Measurements from ENCODE around the gene MED28.
A peak's percentile ranks its signal among the peaks of the same experiment; 100 is the strongest.

Gene MED28

GRCh38 chr4:17587094-17587822 lies 27.2 kb upstream of the MED28 start:
- no peak overlapping the region for H3K4me3 Mint-ChIP-seq
- intact Hi-C loops (cut with micrococcal nuclease), result no loop called here
- H3K4me1 Mint-ChIP-seq (ENCODE audit: low read depth), result peaks cover 18% of the 10 kb centered on the region
- H3K36me3 Mint-ChIP-seq (ENCODE audit: low read depth), result peaks cover 100% of the 10 kb centered on the region
- H3K27me3 Mint-ChIP-seq, result no peaks in the 10 kb centered on the region
- H3K9me3 Mint-ChIP-seq, result no peaks in the 10 kb centered on the region
- H3K27ac Mint-ChIP-seq, result peak overlapping the region; percentile 39

GRCh38 chr4:17589355-17589754 lies 25.1 kb upstream of the MED28 start:
- H3K9me3 Mint-ChIP-seq, result no peaks in the 10 kb centered on the region

GRCh38 chr4:17595471-17596005 lies 18.9 kb upstream of the MED28 start:
- Mint-ChIP-seq H3K27me3 (no peaks in the 10 kb centered on the region), H3K27ac (peak overlapping the region; percentile 75), H3K4me1 (ENCODE audit: low read depth) (peaks cover 42% of the 10 kb centered on the region), H3K36me3 (ENCODE audit: low read depth) (peaks cover 100% of the 10 kb centered on the region), H3K9me3 (no peaks in the 10 kb centered on the region), H3K4me3 (peak overlapping the region; percentile 23)
- intact Hi-C loops (cut with micrococcal nuclease), result loop anchor here (2.0 kb wide), 1 partner anchor 15 kb away; no protein-coding TSS in a partner anchor

More at GRCh38 chr4:17589355-17589754, 25.1 kb upstream of the MED28 start:
- H3K4me3 Mint-ChIP-seq, result no peak overlapping the region
- peaks cover 100% of the 10 kb centered on the region for H3K36me3 Mint-ChIP-seq (ENCODE audit: low read depth)
- H3K27ac Mint-ChIP-seq, result no peak overlapping the region
- no peaks in the 10 kb centered on the region for H3K27me3 Mint-ChIP-seq
- peaks cover 38% of the 10 kb centered on the region for H3K4me1 Mint-ChIP-seq (ENCODE audit: low read depth)
- intact Hi-C loops (cut with micrococcal nuclease), result no loop called here

- Mint-ChIP-seq H3K27me3 (no peaks in the 10 kb centered on the region), H3K4me1 (ENCODE audit: low read depth) (peaks cover 31% of the 10 kb centered on the region), H3K27ac (no peak overlapping the region), H3K4me3 (no peak overlapping the region), H3K36me3 (ENCODE audit: low read depth) (peaks cover 97% of the 10 kb centered on the region), H3K9me3 (no peaks in the 10 kb centered on the region)
- intact Hi-C loops (cut with micrococcal nuclease), result no loop called here
These were observed 16.9 kb upstream of the MED28 start for GRCh38 chr4:17597517-17597916.

GRCh38 chr4:17599826-17600225 lies 14.6 kb upstream of the MED28 start:
- intact Hi-C loops (cut with micrococcal nuclease), result no loop called here
- Mint-ChIP-seq H3K9me3 (no peaks in the 10 kb centered on the region), H3K27me3 (no peaks in the 10 kb centered on the region), H3K27ac (no peak overlapping the region), H3K4me1 (ENCODE audit: low read depth) (peaks cover 8% of the 10 kb centered on the region), H3K36me3 (ENCODE audit: low read depth) (peaks cover 97% of the 10 kb centered on the region), H3K4me3 (no peak overlapping the region)

GRCh38 chr4:17605236-17605635 lies 9.2 kb upstream of the MED28 start:
- intact Hi-C loops (cut with micrococcal nuclease), result no loop called here
- H3K4me1 Mint-ChIP-seq (ENCODE audit: low read depth), result no peaks in the 10 kb centered on the region
- H3K27me3 Mint-ChIP-seq, result no peaks in the 10 kb centered on the region
- peaks cover 82% of the 10 kb centered on the region for H3K36me3 Mint-ChIP-seq (ENCODE audit: low read depth)
- no peak overlapping the region for H3K4me3 Mint-ChIP-seq
- H3K27ac Mint-ChIP-seq, result peak overlapping the region; percentile 3
- no peaks in the 10 kb centered on the region for H3K9me3 Mint-ChIP-seq

- H3K27ac Mint-ChIP-seq, result peak overlapping the region; percentile 98
- peaks cover 42% of the 10 kb centered on the region for H3K36me3 Mint-ChIP-seq (ENCODE audit: low read depth)
- H3K4me1 Mint-ChIP-seq (ENCODE audit: low read depth), result peaks cover 29% of the 10 kb centered on the region
- H3K4me3 Mint-ChIP-seq, result peak overlapping the region; percentile 91
- intact Hi-C loops (cut with micrococcal nuclease), result loop anchor here (1.0 to 10.0 kb wide), 4 partner anchors 23 to 407 kb away; partner anchors contain the start of genes LAP3 and LCORL
- H3K27me3 Mint-ChIP-seq, result no peaks in the 10 kb centered on the region
- no peaks in the 10 kb centered on the region for H3K9me3 Mint-ChIP-seq
These were observed 553 bp upstream of the MED28 start for GRCh38 chr4:17613761-17614415.

GRCh38 chr4:17616283-17616682 lies 1.8 kb downstream of the MED28 start:
- Mint-ChIP-seq H3K9me3 (no peaks in the 10 kb centered on the region), H3K27ac (peak overlapping the region; percentile 25), H3K27me3 (no peaks in the 10 kb centered on the region), H3K4me3 (peak overlapping the region; percentile 39), H3K4me1 (ENCODE audit: low read depth) (peaks cover 37% of the 10 kb centered on the region), H3K36me3 (ENCODE audit: low read depth) (peaks cover 66% of the 10 kb centered on the region)
- intact Hi-C loops (cut with micrococcal nuclease), result loop anchor here (10.0 kb wide), 1 partner anchor 189 kb away; no protein-coding TSS in a partner anchor

GRCh38 chr4:17618926-17619325 lies 4.5 kb downstream of the MED28 start:
- Mint-ChIP-seq H3K4me1 (ENCODE audit: low read depth) (peaks cover 27% of the 10 kb centered on the region), H3K9me3 (no peaks in the 10 kb centered on the region), H3K27ac (peak overlapping the region; percentile 25), H3K36me3 (ENCODE audit: low read depth) (peaks cover 92% of the 10 kb centered on the region), H3K27me3 (no peaks in the 10 kb centered on the region), H3K4me3 (no peak overlapping the region)
- intact Hi-C loops (cut with micrococcal nuclease), result loop anchor here (10.0 kb wide), 1 partner anchor 186 kb away; no protein-coding TSS in a partner anchor

- no peaks in the 10 kb centered on the region for H3K27me3 Mint-ChIP-seq
- peak overlapping the region; percentile 25 for H3K27ac Mint-ChIP-seq
- H3K4me1 Mint-ChIP-seq (ENCODE audit: low read depth), result peaks cover 27% of the 10 kb centered on the region
- intact Hi-C loops (cut with micrococcal nuclease), result loop anchor here (10.0 kb wide), 1 partner anchor 185 kb away; no protein-coding TSS in a partner anchor
- H3K4me3 Mint-ChIP-seq, result no peak overlapping the region
- no peaks in the 10 kb centered on the region for H3K9me3 Mint-ChIP-seq
- peaks cover 93% of the 10 kb centered on the region for H3K36me3 Mint-ChIP-seq (ENCODE audit: low read depth)
These were observed 5.1 kb downstream of the MED28 start for GRCh38 chr4:17619416-17620105.

GRCh38 chr4:17623451-17624001 lies 9.1 kb downstream of the MED28 start:
- Mint-ChIP-seq H3K27ac (no peak overlapping the region), H3K4me1 (ENCODE audit: low read depth) (peaks cover 12% of the 10 kb centered on the region), H3K9me3 (no peaks in the 10 kb centered on the region), H3K36me3 (ENCODE audit: low read depth) (peaks cover 100% of the 10 kb centered on the region), H3K4me3 (no peak overlapping the region), H3K27me3 (no peaks in the 10 kb centered on the region)
- intact Hi-C loops (cut with micrococcal nuclease), result no loop called here

- Mint-ChIP-seq H3K27me3 (no peaks in the 10 kb centered on the region), H3K4me3 (no peak overlapping the region), H3K27ac (no peak overlapping the region), H3K9me3 (no peaks in the 10 kb centered on the region), H3K4me1 (ENCODE audit: low read depth) (peaks cover 7% of the 10 kb centered on the region), H3K36me3 (ENCODE audit: low read depth) (peaks cover 100% of the 10 kb centered on the region)
- intact Hi-C loops (cut with micrococcal nuclease), result no loop called here
These were observed 10.4 kb downstream of the MED28 start for GRCh38 chr4:17624821-17625220.

GRCh38 chr4:17630228-17630627 lies 15.8 kb downstream of the MED28 start:
- no peaks in the 10 kb centered on the region for H3K9me3 Mint-ChIP-seq
- H3K27ac Mint-ChIP-seq, result no peak overlapping the region
- intact Hi-C loops (cut with micrococcal nuclease), result loop anchor here (10.0 kb wide), 1 partner anchor 965 kb away; no protein-coding TSS in a partner anchor
- no peaks in the 10 kb centered on the region for H3K27me3 Mint-ChIP-seq
- H3K36me3 Mint-ChIP-seq (ENCODE audit: low read depth), result peaks cover 99% of the 10 kb centered on the region
- peaks cover 14% of the 10 kb centered on the region for H3K4me1 Mint-ChIP-seq (ENCODE audit: low read depth)
- H3K4me3 Mint-ChIP-seq, result no peak overlapping the region

Measured in dendritic cell treated with granulocyte-macrophage colony-stimulating factor and Interleukin-4, amounts not matched to agents 40 ng/mL and 50 ng/mL, for 4 days (primary cell).